ENCODE data around the gene TNFAIP1.

Gene TNFAIP1

GRCh38 chr17:28315846-28316705, 19.5 kb upstream of the TNFAIP1 start:
- Histone ChIP-seq H3K4me3 (ENCODE audit: low read length) (no peak overlapping the region), H3K27me3 (ENCODE audit: insufficient read depth, low read length) (no peaks in the 10 kb centered on the region; the same call in 1 of the 2 replicates), H3K27ac (ENCODE audit: low read length) (no peak overlapping the region), H3K36me3 (ENCODE audit: insufficient read depth, low read depth, low read length) (peaks cover 9% of the 10 kb centered on the region; the same call in 1 of the 2 replicates), H3K9me3 (ENCODE audit: insufficient read depth, low read depth, low read length) (no peaks in the 10 kb centered on the region), H3K4me1 (ENCODE audit: insufficient read depth, low read length) (peaks cover 17% of the 10 kb centered on the region), H3K9ac (ENCODE audit: low read depth, low read length) (no peak overlapping the region)

- Histone ChIP-seq H3K4me1 (ENCODE audit: insufficient read depth, low read length) (peaks cover 19% of the 10 kb centered on the region), H3K36me3 (ENCODE audit: insufficient read depth, low read depth, low read length) (peaks cover 9% of the 10 kb centered on the region; the same call in 1 of the 2 replicates), H3K9ac (ENCODE audit: low read depth, low read length) (peak overlapping the region; percentile 90; the same call in 1 of the 2 replicates), H3K4me3 (ENCODE audit: low read length) (peak overlapping the region; percentile 95), H3K27me3 (ENCODE audit: insufficient read depth, low read length) (no peaks in the 10 kb centered on the region; the same call in 1 of the 2 replicates), H3K27ac (ENCODE audit: low read length) (no peak overlapping the region), H3K9me3 (ENCODE audit: insufficient read depth, low read depth, low read length) (no peaks in the 10 kb centered on the region)
Measured at GRCh38 chr17:28317099-28317965, 18.2 kb upstream of the TNFAIP1 start.

- no peaks in the 10 kb centered on the region for H3K9me3 ChIP-seq (ENCODE audit: insufficient read depth, low read depth, low read length)
- H3K9ac ChIP-seq (ENCODE audit: low read depth, low read length) = peak overlapping the region; percentile 90
- peak overlapping the region; percentile 95 for H3K4me3 ChIP-seq (ENCODE audit: low read length)
- peaks cover 19% of the 10 kb centered on the region for H3K4me1 ChIP-seq (ENCODE audit: insufficient read depth, low read length)
- H3K27ac ChIP-seq (ENCODE audit: low read length) = no peak overlapping the region
- H3K36me3 ChIP-seq (ENCODE audit: insufficient read depth, low read depth, low read length) = peaks cover 14% of the 10 kb centered on the region; the same call in 1 of the 2 replicates
- H3K27me3 ChIP-seq (ENCODE audit: insufficient read depth, low read length) = no peaks in the 10 kb centered on the region; the same call in 1 of the 2 replicates
Measured at GRCh38 chr17:28317966-28318758, 17.4 kb upstream of the TNFAIP1 start.

GRCh38 chr17:28318759-28319597, 16.6 kb upstream of the TNFAIP1 start, which contains the start of gene TMEM97:
TMEM97 (plus strand) TSS chr17:28319200; CDS start chr17:28319240, 40 bp downstream.
- Histone ChIP-seq H3K9ac (ENCODE audit: low read depth, low read length) (peak within 1 kb of the TSS; percentile 92), H3K27ac (ENCODE audit: low read length) (peak within 1 kb of the TSS; percentile 62), H3K36me3 (ENCODE audit: insufficient read depth, low read depth, low read length) (peaks cover 14% of the 10 kb centered on the region; the same call in 1 of the 2 replicates), H3K4me3 (ENCODE audit: low read length) (peak within 1 kb of the TSS; percentile 95), H3K27me3 (ENCODE audit: insufficient read depth, low read length) (no peaks in the 10 kb centered on the region; the same call in 1 of the 2 replicates), H3K4me1 (ENCODE audit: insufficient read depth, low read length) (peaks cover 19% of the 10 kb centered on the region), H3K9me3 (ENCODE audit: insufficient read depth, low read depth, low read length) (no peaks in the 10 kb centered on the region)

GRCh38 chr17:28319598-28319935, 16.0 kb upstream of the TNFAIP1 start:
- Histone ChIP-seq H3K36me3 (ENCODE audit: insufficient read depth, low read depth, low read length) (peaks cover 18% of the 10 kb centered on the region; the same call in 1 of the 2 replicates), H3K27me3 (ENCODE audit: insufficient read depth, low read length) (no peaks in the 10 kb centered on the region; the same call in 1 of the 2 replicates), H3K9me3 (ENCODE audit: insufficient read depth, low read depth, low read length) (no peaks in the 10 kb centered on the region), H3K9ac (ENCODE audit: low read depth, low read length) (peak overlapping the region; percentile 92), H3K27ac (ENCODE audit: low read length) (peak overlapping the region; percentile 62), H3K4me3 (ENCODE audit: low read length) (peak overlapping the region; percentile 95), H3K4me1 (ENCODE audit: insufficient read depth, low read length) (peaks cover 21% of the 10 kb centered on the region)

- Histone ChIP-seq H3K4me1 (ENCODE audit: insufficient read depth, low read length) (peaks cover 21% of the 10 kb centered on the region), H3K27ac (ENCODE audit: low read length) (no peak overlapping the region), H3K9ac (ENCODE audit: low read depth, low read length) (peak overlapping the region; percentile 92)
Measured at GRCh38 chr17:28320215-28321061, 15.1 kb upstream of the TNFAIP1 start.

GRCh38 chr17:28324267-28324745, 11.3 kb upstream of the TNFAIP1 start:
- H3K36me3 ChIP-seq (ENCODE audit: insufficient read depth, low read depth, low read length) = peaks cover 65% of the 10 kb centered on the region
- H3K27me3 ChIP-seq (ENCODE audit: insufficient read depth, low read length) = no peaks in the 10 kb centered on the region
- H3K9me3 ChIP-seq (ENCODE audit: insufficient read depth, low read depth, low read length) = no peaks in the 10 kb centered on the region
- no peak overlapping the region for H3K9ac ChIP-seq (ENCODE audit: low read depth, low read length)
- no peak overlapping the region for H3K4me3 ChIP-seq (ENCODE audit: low read length)
- H3K4me1 ChIP-seq (ENCODE audit: insufficient read depth, low read length) = peaks cover 14% of the 10 kb centered on the region
- H3K27ac ChIP-seq (ENCODE audit: low read length) = no peak overlapping the region

More at GRCh38 chr17:28320215-28321061, 15.1 kb upstream of the TNFAIP1 start:
- peak overlapping the region; percentile 95 for H3K4me3 ChIP-seq (ENCODE audit: low read length)
- H3K9me3 ChIP-seq (ENCODE audit: insufficient read depth, low read depth, low read length) = no peaks in the 10 kb centered on the region
- peaks cover 26% of the 10 kb centered on the region for H3K36me3 ChIP-seq (ENCODE audit: insufficient read depth, low read depth, low read length)
- H3K27me3 ChIP-seq (ENCODE audit: insufficient read depth, low read length) = no peaks in the 10 kb centered on the region; the same call in 1 of the 2 replicates

GRCh38 chr17:28324781-28325180, 10.8 kb upstream of the TNFAIP1 start:
- peaks cover 14% of the 10 kb centered on the region for H3K4me1 ChIP-seq (ENCODE audit: insufficient read depth, low read length)
- H3K9me3 ChIP-seq (ENCODE audit: insufficient read depth, low read depth, low read length) = no peaks in the 10 kb centered on the region
- H3K27me3 ChIP-seq (ENCODE audit: insufficient read depth, low read length) = no peaks in the 10 kb centered on the region
- H3K27ac ChIP-seq (ENCODE audit: low read length) = no peak overlapping the region
- no peak overlapping the region for H3K4me3 ChIP-seq (ENCODE audit: low read length)
- H3K36me3 ChIP-seq (ENCODE audit: insufficient read depth, low read depth, low read length) = peaks cover 67% of the 10 kb centered on the region
- H3K9ac ChIP-seq (ENCODE audit: low read depth, low read length) = no peak overlapping the region

GRCh38 chr17:28325211-28325610, 10.3 kb upstream of the TNFAIP1 start:
- Histone ChIP-seq H3K9me3 (ENCODE audit: insufficient read depth, low read depth, low read length) (no peaks in the 10 kb centered on the region), H3K36me3 (ENCODE audit: insufficient read depth, low read depth, low read length) (peaks cover 66% of the 10 kb centered on the region), H3K27me3 (ENCODE audit: insufficient read depth, low read length) (no peaks in the 10 kb centered on the region), H3K4me1 (ENCODE audit: insufficient read depth, low read length) (peaks cover 12% of the 10 kb centered on the region), H3K27ac (ENCODE audit: low read length) (no peak overlapping the region), H3K4me3 (ENCODE audit: low read length) (no peak overlapping the region), H3K9ac (ENCODE audit: low read depth, low read length) (no peak overlapping the region)

- Histone ChIP-seq H3K36me3 (ENCODE audit: insufficient read depth, low read depth, low read length) (peaks cover 58% of the 10 kb centered on the region), H3K27ac (ENCODE audit: low read length) (no peak overlapping the region)
Measured at GRCh38 chr17:28326114-28326513, 9.4 kb upstream of the TNFAIP1 start.

More at GRCh38 chr17:28326114-28326513, 9.4 kb upstream of the TNFAIP1 start:
- Histone ChIP-seq H3K9me3 (ENCODE audit: insufficient read depth, low read depth, low read length) (no peaks in the 10 kb centered on the region), H3K4me1 (ENCODE audit: insufficient read depth, low read length) (peaks cover 3% of the 10 kb centered on the region), H3K9ac (ENCODE audit: low read depth, low read length) (no peak overlapping the region), H3K4me3 (ENCODE audit: low read length) (no peak overlapping the region), H3K27me3 (ENCODE audit: insufficient read depth, low read length) (no peaks in the 10 kb centered on the region)
